BE2C (cell line): Measurements from ENCODE around the gene TTC23.

ENCODE experiments used
- DNase-seq: peaks from one replicate; pipeline ENCODE4 v3.0.0-alpha.2; 2020
- H3K27me3 ChIP-seq: fragments of 250-450 bp; sonication (Bioruptor Pico); 2 replicates; pipeline ENCODE4 v1.5.1; 2020; ENCODE audit warnings: mild to moderate bottlenecking
- H3K36me3 ChIP-seq: fragments of 250-450 bp; sonication (Bioruptor Pico); 2 replicates; pipeline ENCODE4 v1.5.1; 2020; ENCODE audit warnings: mild to moderate bottlenecking
- H3K4me1 ChIP-seq: fragments of 250-450 bp; sonication (Bioruptor Pico); 2 replicates; pipeline ENCODE4 v1.5.1; 2020
- H3K4me3 ChIP-seq: 2 replicates; pipeline ENCODE4 v1.5.1; 2011; ENCODE audit warnings: low read depth, low read length
- H3K9me3 ChIP-seq: fragments of 250-450 bp; sonication (Bioruptor Pico); 2 replicates; pipeline ENCODE4 v1.5.1; 2020
- TF ChIP-seq, protein P1 (sequence below): IDR thresholded peaks from 2 replicates; pipeline ENCODE4 v1.5.1; 2012; ENCODE audit warnings: mild to moderate bottlenecking, low read depth, low read length

Gene TTC23

GRCh38 chr15:99164119-99164518 is 85.3 kb downstream of the TTC23 start:
- H3K4me1 ChIP-seq = no peaks in the 10 kb centered on the region
- H3K36me3 ChIP-seq = no peaks in the 10 kb centered on the region
- H3K27me3 ChIP-seq = no peaks in the 10 kb centered on the region
- no peaks in the 10 kb centered on the region for H3K9me3 ChIP-seq
- H3K4me3 ChIP-seq = no peak overlapping the region
- no peak for DNase-seq
- TF ChIP-seq, protein P1, sequence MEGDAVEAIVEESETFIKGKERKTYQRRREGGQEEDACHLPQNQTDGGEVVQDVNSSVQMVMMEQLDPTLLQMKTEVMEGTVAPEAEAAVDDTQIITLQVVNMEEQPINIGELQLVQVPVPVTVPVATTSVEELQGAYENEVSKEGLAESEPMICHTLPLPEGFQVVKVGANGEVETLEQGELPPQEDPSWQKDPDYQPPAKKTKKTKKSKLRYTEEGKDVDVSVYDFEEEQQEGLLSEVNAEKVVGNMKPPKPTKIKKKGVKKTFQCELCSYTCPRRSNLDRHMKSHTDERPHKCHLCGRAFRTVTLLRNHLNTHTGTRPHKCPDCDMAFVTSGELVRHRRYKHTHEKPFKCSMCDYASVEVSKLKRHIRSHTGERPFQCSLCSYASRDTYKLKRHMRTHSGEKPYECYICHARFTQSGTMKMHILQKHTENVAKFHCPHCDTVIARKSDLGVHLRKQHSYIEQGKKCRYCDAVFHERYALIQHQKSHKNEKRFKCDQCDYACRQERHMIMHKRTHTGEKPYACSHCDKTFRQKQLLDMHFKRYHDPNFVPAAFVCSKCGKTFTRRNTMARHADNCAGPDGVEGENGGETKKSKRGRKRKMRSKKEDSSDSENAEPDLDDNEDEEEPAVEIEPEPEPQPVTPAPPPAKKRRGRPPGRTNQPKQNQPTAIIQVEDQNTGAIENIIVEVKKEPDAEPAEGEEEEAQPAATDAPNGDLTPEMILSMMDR = no peak

- no peak overlapping the region for H3K4me3 ChIP-seq
- no peak for DNase-seq
- H3K4me1 ChIP-seq = no peaks in the 10 kb centered on the region; the same call in 1 of the 2 replicates
- no peaks in the 10 kb centered on the region for H3K9me3 ChIP-seq
- H3K36me3 ChIP-seq = no peaks in the 10 kb centered on the region
- TF ChIP-seq, protein P1 = no peak
- H3K27me3 ChIP-seq = no peaks in the 10 kb centered on the region
Observed at GRCh38 chr15:99163271-99164062, 85.9 kb downstream of the TTC23 start.

DNA sequence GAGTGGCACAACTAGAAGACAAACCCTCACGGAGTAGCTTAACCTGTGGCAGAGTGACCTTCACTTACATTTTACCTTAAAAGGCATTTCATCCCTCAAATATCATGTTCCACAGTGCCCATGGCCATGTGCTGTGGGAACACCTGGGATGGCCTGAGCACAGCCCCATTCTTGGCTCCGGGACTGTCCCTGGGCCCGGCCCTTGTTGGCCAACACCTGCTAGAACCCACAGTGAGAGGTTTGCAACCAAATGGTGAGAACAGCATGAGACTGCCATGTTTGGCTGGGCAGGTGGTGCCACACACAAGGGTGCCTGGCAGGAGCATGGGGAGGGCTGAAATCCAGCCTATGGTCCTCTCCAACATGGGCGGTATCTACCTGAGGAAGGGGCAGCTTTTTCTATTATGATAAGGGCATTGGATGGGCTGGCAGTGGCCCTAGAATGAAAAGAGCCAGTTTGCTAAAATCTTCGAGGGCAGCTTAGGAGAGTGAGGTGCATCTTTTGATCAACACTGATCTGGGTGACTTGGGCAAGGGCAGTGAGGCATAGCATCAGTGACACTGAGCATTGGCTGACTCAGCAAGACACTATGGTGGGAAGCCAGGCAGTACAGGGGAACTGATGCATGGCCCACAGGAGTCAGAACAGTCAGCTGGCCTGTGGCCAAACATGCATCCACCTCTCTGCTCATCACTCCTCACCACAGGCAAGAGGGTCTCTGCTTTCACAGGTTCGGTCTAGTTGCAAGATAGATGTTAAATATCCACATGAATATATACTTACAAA is 90.6 kb downstream of the TTC23 start:
- Histone ChIP-seq H3K9me3 (no peaks in the 10 kb centered on the region), H3K36me3 (no peaks in the 10 kb centered on the region), H3K4me1 (peaks cover 3% of the 10 kb centered on the region; the same call in 1 of the 2 replicates), H3K4me3 (no peak overlapping the region), H3K27me3 (no peaks in the 10 kb centered on the region)
- DNase-seq = peak; percentile 50
- TF ChIP-seq, protein P1 = no peak

GRCh38 chr15:99157456-99157855 is 91.9 kb downstream of the TTC23 start:
- DNase-seq = no peak
- peaks cover 3% of the 10 kb centered on the region; the same call in 1 of the 2 replicates for H3K4me1 ChIP-seq
- H3K4me3 ChIP-seq = no peak overlapping the region
- no peaks in the 10 kb centered on the region for H3K27me3 ChIP-seq
- H3K36me3 ChIP-seq = no peaks in the 10 kb centered on the region
- TF ChIP-seq, protein P1 = no peak
- H3K9me3 ChIP-seq = no peaks in the 10 kb centered on the region

DNA sequence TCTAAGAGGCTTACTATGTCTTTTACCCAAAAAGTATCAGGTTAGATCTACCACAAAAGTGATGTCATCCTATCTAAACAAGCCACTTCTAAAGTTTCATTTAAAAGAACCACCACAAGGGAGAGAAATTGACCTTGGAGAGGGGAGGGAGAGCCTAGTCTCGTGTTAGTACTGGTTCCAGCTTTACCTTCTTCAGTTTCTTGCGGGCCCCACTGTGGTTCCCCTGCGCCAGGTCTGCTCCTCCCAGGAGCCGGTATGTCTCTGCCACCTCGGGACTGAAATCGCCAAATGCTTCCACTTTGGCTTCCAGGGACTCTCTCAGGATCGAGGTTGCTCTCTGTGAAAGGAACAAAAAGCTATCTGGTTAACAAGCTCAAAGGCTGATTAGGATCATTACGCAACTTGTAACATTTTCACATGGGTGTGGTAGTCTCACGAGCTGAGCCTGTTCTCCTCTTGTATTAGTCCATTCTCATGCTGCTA is 93.4 kb downstream of the TTC23 start:
- DNase-seq = no peak
- H3K4me1 ChIP-seq = peaks cover 3% of the 10 kb centered on the region; the same call in 1 of the 2 replicates
- no peaks in the 10 kb centered on the region for H3K9me3 ChIP-seq
- no peaks in the 10 kb centered on the region for H3K36me3 ChIP-seq
- no peaks in the 10 kb centered on the region for H3K27me3 ChIP-seq
- TF ChIP-seq, protein P1 = no peak
- no peak overlapping the region for H3K4me3 ChIP-seq

DNA sequence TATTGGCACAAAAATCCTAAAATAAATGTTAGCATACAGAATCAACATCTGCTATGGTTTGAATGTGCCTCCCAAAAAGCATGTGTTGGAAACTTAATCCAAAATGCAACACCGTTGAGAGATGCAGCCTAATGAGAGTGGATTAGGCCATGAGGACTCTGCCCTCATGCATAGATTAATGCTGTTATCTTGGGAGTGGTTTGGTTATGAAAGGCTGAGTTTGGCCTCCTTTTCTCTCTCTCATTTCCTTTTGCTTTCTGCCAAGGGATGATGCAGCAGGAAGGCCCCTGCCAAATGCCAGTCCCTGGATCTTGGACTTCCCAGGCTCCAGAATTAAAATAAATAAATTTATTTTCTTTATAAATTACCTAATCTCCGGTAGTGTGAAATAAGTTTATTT is 95.1 kb downstream of the TTC23 start:
- Histone ChIP-seq H3K9me3 (no peaks in the 10 kb centered on the region), H3K27me3 (no peaks in the 10 kb centered on the region), H3K4me1 (peaks cover 3% of the 10 kb centered on the region; the same call in 1 of the 2 replicates), H3K36me3 (no peaks in the 10 kb centered on the region), H3K4me3 (no peak overlapping the region)
- DNase-seq = no peak
- TF ChIP-seq, protein P1 = no peak
